ENCODE data around the gene TRERF1.
A peak's percentile ranks its signal among the peaks of the same experiment; 100 is the strongest.

Gene TRERF1

DNA sequence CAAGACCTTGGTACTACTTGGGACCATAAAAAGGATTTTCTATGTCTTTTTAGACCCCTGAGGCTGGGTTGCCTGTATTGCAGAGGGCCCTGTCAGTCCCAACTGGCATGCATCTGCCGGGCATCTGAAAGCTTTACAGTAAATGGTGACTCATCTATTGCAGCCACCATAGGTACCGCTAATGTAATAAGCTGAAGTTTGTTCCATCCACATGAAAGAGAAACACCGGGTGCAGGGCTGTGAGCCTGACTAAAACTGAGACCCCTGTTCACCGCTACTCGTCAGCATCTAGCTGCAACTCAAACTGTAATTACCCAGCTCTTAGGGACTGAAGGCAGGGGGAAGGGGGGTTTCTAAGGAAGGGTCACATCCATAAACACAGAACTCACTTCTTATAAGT, 49.5 kb downstream of the TRERF1 start:
- Mint-ChIP-seq H3K27ac (peak overlapping the region in 1 of 3 experiments; percentile 26), H3K9me3 (no peaks in the 10 kb centered on the region), H3K4me3 (no peak overlapping the region), H3K27me3 (ENCODE audit: low read depth) (no peaks in the 10 kb centered on the region), H3K36me3 (ENCODE audit: low read depth) (no peaks in the 10 kb centered on the region), H3K4me1 (peaks cover 35% of the 10 kb centered on the region)
- TF ChIP-seq, protein P1, sequence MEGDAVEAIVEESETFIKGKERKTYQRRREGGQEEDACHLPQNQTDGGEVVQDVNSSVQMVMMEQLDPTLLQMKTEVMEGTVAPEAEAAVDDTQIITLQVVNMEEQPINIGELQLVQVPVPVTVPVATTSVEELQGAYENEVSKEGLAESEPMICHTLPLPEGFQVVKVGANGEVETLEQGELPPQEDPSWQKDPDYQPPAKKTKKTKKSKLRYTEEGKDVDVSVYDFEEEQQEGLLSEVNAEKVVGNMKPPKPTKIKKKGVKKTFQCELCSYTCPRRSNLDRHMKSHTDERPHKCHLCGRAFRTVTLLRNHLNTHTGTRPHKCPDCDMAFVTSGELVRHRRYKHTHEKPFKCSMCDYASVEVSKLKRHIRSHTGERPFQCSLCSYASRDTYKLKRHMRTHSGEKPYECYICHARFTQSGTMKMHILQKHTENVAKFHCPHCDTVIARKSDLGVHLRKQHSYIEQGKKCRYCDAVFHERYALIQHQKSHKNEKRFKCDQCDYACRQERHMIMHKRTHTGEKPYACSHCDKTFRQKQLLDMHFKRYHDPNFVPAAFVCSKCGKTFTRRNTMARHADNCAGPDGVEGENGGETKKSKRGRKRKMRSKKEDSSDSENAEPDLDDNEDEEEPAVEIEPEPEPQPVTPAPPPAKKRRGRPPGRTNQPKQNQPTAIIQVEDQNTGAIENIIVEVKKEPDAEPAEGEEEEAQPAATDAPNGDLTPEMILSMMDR (IDR thresholded peaks at IDR 0.05; ENCODE audit: unreplicated experiment in 3 of 3) = no peak

DNA sequence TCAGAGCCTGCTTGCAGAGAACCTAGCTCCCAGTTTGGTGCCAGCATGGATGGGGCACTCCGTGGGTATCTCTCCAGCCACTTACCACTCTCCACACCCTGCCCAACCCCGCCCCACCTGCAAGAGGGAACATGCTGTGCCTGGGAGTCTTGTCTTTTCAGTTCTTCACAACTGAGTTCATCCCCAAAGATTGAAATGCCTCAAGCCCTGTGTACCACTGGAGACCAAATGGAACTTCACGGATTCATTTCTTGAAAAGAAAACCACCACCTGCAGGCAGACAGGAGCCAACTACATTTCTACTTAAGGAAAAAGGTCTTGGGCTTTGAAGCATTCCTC, 50.1 kb downstream of the TRERF1 start:
- no peaks in the 10 kb centered on the region for H3K36me3 Mint-ChIP-seq (ENCODE audit: low read depth)
- H3K27ac Mint-ChIP-seq = no peak overlapping the region
- no peaks in the 10 kb centered on the region for H3K9me3 Mint-ChIP-seq
- H3K4me3 Mint-ChIP-seq = no peak overlapping the region
- TF ChIP-seq, protein P1 (IDR thresholded peaks at IDR 0.05; ENCODE audit: unreplicated experiment in 3 of 3) = no peak
- H3K4me1 Mint-ChIP-seq = peaks cover 30% of the 10 kb centered on the region
- no peaks in the 10 kb centered on the region for H3K27me3 Mint-ChIP-seq (ENCODE audit: low read depth)

DNA sequence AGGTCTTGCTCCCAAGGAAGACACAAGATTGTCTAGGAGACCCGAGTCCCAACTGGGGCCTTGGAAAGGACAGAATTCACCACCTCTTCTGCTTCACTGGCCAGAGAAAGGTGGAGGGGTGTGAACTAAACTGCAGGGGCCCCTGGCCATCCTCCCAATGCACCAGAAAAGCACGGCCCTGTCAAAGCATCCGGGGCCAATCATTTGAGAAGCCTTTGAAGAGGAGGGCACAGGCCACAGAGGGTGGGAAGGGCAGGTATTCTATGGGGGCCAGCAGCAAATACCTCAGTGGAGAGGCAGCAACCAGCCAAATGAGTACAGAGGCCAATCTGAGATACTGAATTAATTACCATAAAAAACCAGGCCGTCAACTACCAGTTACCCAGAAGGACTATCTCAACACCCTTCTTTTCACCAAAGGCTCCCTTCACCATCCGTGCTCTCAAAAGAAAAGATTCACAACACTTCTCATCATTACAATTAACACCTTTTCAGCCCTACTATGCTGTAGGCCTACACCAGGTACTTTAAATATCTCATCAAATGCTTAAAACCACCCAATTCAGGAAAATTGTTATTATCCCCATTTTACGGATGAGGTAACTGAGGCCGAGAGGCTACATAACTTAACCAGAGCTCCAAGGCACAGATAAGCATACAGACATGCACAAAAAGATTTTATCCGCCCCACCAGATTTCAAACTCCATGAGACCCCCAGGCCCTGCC, 50.7 kb downstream of the TRERF1 start:
- Mint-ChIP-seq H3K4me1 (peaks cover 30% of the 10 kb centered on the region), H3K36me3 (ENCODE audit: low read depth) (no peaks in the 10 kb centered on the region), H3K4me3 (no peak overlapping the region), H3K27ac (no peak overlapping the region), H3K9me3 (no peaks in the 10 kb centered on the region), H3K27me3 (ENCODE audit: low read depth) (no peaks in the 10 kb centered on the region)
- TF ChIP-seq, protein P1 (IDR thresholded peaks at IDR 0.05; ENCODE audit: unreplicated experiment in 3 of 3) = no peak

DNA sequence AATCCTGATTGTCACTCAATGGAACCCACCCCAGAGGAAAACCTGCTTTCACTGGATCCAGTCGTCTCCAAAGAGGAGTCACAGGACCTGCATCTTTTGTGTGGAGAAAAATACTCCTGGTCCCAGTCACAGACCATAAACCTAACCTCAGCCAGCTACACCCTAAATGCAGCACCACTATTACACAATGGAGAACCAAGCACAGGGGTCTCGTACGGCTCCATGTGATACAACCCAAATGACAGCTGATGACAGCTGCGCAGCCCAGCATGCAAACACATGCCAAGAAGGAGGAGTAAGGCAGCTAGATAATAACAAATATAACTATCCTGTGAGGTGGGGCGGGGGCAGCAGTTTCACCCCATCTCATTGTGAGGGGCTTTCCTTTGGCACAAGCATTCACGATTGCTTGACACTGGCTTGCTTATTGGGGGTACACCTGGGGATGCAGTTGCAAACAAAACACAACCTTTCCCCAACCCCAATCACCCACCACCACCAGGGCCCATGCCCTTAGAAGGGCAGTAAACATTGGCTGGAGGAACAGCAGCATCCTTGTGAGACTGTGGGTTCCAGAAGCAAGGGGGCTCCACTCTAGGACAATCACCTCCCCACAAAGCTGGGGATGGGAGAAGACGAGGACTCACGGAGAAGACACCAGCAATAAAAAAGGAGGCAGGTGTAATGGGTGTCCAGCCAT, 51.5 kb downstream of the TRERF1 start:
- Mint-ChIP-seq H3K4me1 (peaks cover 30% of the 10 kb centered on the region), H3K9me3 (no peaks in the 10 kb centered on the region)

DNA sequence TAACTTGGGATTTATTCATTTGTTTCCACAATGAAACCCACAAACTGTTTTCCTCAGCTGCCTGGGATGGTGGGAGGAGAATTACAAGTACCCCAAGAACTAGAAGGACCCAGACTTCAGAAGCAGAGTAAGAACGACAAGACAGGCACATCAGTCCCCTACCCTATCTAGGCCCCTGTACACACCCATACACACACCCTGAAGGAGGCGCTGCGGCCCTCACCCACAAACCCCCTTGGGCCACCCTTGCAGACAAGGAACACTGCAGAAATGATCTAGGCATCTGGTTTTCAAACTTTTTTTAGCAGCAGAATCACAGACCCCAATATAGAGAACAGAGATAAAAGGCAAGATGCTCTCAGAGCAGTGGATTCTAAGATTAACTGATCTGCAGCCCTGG, 55.0 kb downstream of the TRERF1 start:
- Mint-ChIP-seq H3K36me3 (ENCODE audit: low read depth) (no peaks in the 10 kb centered on the region), H3K9me3 (no peaks in the 10 kb centered on the region), H3K27ac (peak overlapping the region in 1 of 3 experiments; percentile 0), H3K27me3 (ENCODE audit: low read depth) (no peaks in the 10 kb centered on the region), H3K4me3 (no peak overlapping the region), H3K4me1 (peaks cover 47% of the 10 kb centered on the region)
- TF ChIP-seq, protein P1 (IDR thresholded peaks at IDR 0.05; ENCODE audit: unreplicated experiment in 3 of 3) = no peak

More for the DNA sequence above, 51.5 kb downstream of the TRERF1 start:
- TF ChIP-seq, protein P1 (IDR thresholded peaks at IDR 0.05; ENCODE audit: unreplicated experiment in 3 of 3) = no peak
- H3K36me3 Mint-ChIP-seq (ENCODE audit: low read depth) = no peaks in the 10 kb centered on the region
- no peaks in the 10 kb centered on the region for H3K27me3 Mint-ChIP-seq (ENCODE audit: low read depth)
- H3K27ac Mint-ChIP-seq = no peak overlapping the region
- H3K4me3 Mint-ChIP-seq = no peak overlapping the region

All from nephron (organoid).